ENCODE data around the gene RHO.
"Not testable (repeated sequence)": the region's sequence is repeated elsewhere in the genome, so short reads cannot be mapped to it uniquely, and the experiment has no call there.

RHO gene

DNA sequence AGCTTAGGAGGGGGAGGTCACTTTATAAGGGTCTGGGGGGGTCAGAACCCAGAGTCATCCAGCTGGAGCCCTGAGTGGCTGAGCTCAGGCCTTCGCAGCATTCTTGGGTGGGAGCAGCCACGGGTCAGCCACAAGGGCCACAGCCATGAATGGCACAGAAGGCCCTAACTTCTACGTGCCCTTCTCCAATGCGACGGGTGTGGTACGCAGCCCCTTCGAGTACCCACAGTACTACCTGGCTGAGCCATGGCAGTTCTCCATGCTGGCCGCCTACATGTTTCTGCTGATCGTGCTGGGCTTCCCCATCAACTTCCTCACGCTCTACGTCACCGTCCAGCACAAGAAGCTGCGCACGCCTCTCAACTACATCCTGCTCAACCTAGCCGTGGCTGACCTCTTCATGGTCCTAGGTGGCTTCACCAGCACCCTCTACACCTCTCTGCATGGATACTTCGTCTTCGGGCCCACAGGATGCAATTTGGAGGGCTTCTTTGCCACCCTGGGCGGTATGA lies at the start of gene RHO:
Gene RHO, plus strand, starts transcription at position 51 of the 512 bp plus-strand sequence. Its CDS starts 95 bp downstream, at position 146.
- H3K27ac ChIP-seq, result no peak within 1 kb of the TSS

GRCh38 chr3:129481225-129481765 lies 47.1 kb upstream of the RHO start:
- DNase-seq (ENCODE audit: low read depth, low spot score); H3K9me3 ChIP-seq (ENCODE audit: low read depth, low read length); H3K27ac ChIP-seq; H3K9ac ChIP-seq (ENCODE audit: insufficient read length); H3K4me3 ChIP-seq: not testable (repeated sequence)
- H3K36me3 ChIP-seq (ENCODE audit: insufficient read depth, low read length), result peaks cover 37% of the 10 kb centered on the region

More for the DNA sequence above, at the start of gene RHO:
- no peaks in the 10 kb centered on the region for H3K36me3 ChIP-seq (ENCODE audit: insufficient read depth, low read length)
- no peak for TF ChIP-seq FOXP2 (optimal IDR thresholded peaks at IDR 0.05; ENCODE audit: control extremely low read depth, extremely low read length, insufficient read depth)
- TF ChIP-seq POLR2AphosphoS5 (IDR thresholded peaks at IDR 0.05; ENCODE audit: borderline replicate concordance, low read depth, low read length), result no peak
- no peak for TF ChIP-seq EZH2 (IDR thresholded peaks at IDR 0.05)
- H3K9me3 ChIP-seq (ENCODE audit: low read depth, low read length), result no peaks in the 10 kb centered on the region
- H3K9ac ChIP-seq (ENCODE audit: insufficient read length), result no peak within 1 kb of the TSS
- no peak for DNase-seq (ENCODE audit: low read depth, low spot score)
- H3K4me3 ChIP-seq, result no peak within 1 kb of the TSS

DNA sequence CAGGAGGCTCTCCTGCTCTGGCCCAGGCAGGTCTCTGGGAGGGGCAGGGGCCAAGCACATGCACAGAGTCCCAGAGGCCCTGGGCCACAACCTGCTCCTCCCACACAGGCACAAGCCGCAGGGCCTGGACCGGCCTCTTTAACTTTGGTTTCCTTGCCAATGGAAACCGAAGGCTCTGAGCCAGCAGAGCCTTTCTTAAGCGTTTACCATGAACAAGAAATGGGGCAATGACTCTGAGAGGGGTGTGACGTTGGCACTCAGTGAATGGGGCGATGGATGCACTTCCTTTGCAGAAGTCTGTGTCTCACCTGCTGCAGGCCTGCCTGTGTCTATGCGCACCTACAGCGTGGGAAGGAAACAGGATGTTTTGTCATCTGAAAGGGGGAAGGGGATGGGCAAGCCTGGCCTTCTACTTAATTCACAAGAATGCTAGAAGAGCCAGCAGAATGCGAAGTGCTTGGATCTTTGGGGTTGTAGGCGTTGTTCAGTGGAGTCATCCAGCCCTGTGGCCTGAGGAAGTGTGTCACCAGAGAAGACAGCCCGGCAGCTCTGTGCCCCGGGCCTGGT lies 46.6 kb upstream of the RHO start:
- TF ChIP-seq FOXP2 (optimal IDR thresholded peaks at IDR 0.05; ENCODE audit: control extremely low read depth, extremely low read length, insufficient read depth), result no peak
- TF ChIP-seq POLR2AphosphoS5 (IDR thresholded peaks at IDR 0.05; ENCODE audit: borderline replicate concordance, low read depth, low read length), result no peak
- no peak for TF ChIP-seq EZH2 (IDR thresholded peaks at IDR 0.05)
- Histone ChIP-seq H3K9ac (ENCODE audit: insufficient read length) (no peak overlapping the region), H3K9me3 (ENCODE audit: low read depth, low read length) (no peaks in the 10 kb centered on the region), H3K36me3 (ENCODE audit: insufficient read depth, low read length) (peaks cover 34% of the 10 kb centered on the region), H3K4me3 (no peak overlapping the region), H3K27ac (no peak overlapping the region)
- DNase-seq (ENCODE audit: low read depth, low spot score), result no peak

DNA sequence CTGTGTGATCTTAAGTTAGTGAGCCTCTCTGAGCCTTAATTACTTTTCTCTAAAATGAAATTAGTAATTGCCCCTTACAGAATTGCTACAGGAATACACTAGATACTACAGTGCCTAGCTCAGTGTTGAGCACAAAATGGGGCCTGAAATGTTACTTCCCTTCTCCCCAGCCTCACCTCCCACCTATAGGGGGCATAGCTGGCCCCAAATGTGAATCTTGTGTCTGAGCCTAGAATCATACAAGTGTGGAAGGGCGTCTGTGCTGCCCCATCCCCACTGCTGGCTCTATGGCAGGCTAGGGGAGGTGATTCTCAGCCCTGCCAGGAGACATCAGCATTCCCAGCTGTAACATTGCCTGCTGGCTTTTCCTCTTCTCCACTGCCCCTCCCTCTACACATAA lies 45.7 kb upstream of the RHO start:
- Histone ChIP-seq H3K9me3 (ENCODE audit: low read depth, low read length) (no peaks in the 10 kb centered on the region), H3K36me3 (ENCODE audit: insufficient read depth, low read length) (peaks cover 25% of the 10 kb centered on the region), H3K27ac (no peak overlapping the region), H3K9ac (ENCODE audit: insufficient read length) (no peak overlapping the region), H3K4me3 (no peak overlapping the region)
- TF ChIP-seq FOXP2 (optimal IDR thresholded peaks at IDR 0.05; ENCODE audit: control extremely low read depth, extremely low read length, insufficient read depth) (no peak), EZH2 (IDR thresholded peaks at IDR 0.05) (no peak), POLR2AphosphoS5 (IDR thresholded peaks at IDR 0.05; ENCODE audit: borderline replicate concordance, low read depth, low read length) (no peak)
- DNase-seq (ENCODE audit: low read depth, low spot score), result no peak

GRCh38 chr3:129483870-129484269 lies 44.6 kb upstream of the RHO start:
- Histone ChIP-seq H3K27ac (no peak overlapping the region), H3K36me3 (ENCODE audit: insufficient read depth, low read length) (peaks cover 21% of the 10 kb centered on the region), H3K4me3 (no peak overlapping the region), H3K9me3 (ENCODE audit: low read depth, low read length) (no peaks in the 10 kb centered on the region), H3K9ac (ENCODE audit: insufficient read length) (no peak overlapping the region)
- TF ChIP-seq FOXP2 (optimal IDR thresholded peaks at IDR 0.05; ENCODE audit: control extremely low read depth, extremely low read length, insufficient read depth) (no peak), POLR2AphosphoS5 (IDR thresholded peaks at IDR 0.05; ENCODE audit: borderline replicate concordance, low read depth, low read length) (no peak), EZH2 (IDR thresholded peaks at IDR 0.05) (no peak)
- DNase-seq (ENCODE audit: low read depth, low spot score), result no peak

- peaks cover 12% of the 10 kb centered on the region for H3K36me3 ChIP-seq (ENCODE audit: insufficient read depth, low read length)
- not testable (repeated sequence) for H3K4me3 ChIP-seq; DNase-seq (ENCODE audit: low read depth, low spot score); H3K27ac ChIP-seq; H3K9me3 ChIP-seq (ENCODE audit: low read depth, low read length); H3K9ac ChIP-seq (ENCODE audit: insufficient read length)
Observed at GRCh38 chr3:129485146-129485545, 43.3 kb upstream of the RHO start.

GRCh38 chr3:129485721-129486663 lies 42.4 kb upstream of the RHO start:
- no peak overlapping the region for H3K9ac ChIP-seq (ENCODE audit: insufficient read length)
- peaks cover 11% of the 10 kb centered on the region for H3K36me3 ChIP-seq (ENCODE audit: insufficient read depth, low read length)
- no peak for DNase-seq (ENCODE audit: low read depth, low spot score)
- no peak overlapping the region; the same call in 1 of the 2 replicates for H3K27ac ChIP-seq
- TF ChIP-seq EZH2 (IDR thresholded peaks at IDR 0.05) (no peak), FOXP2 (optimal IDR thresholded peaks at IDR 0.05; ENCODE audit: control extremely low read depth, extremely low read length, insufficient read depth) (no peak), POLR2AphosphoS5 (IDR thresholded peaks at IDR 0.05; ENCODE audit: borderline replicate concordance, low read depth, low read length) (no peak)
- no peaks in the 10 kb centered on the region for H3K9me3 ChIP-seq (ENCODE audit: low read depth, low read length)
- no peak overlapping the region for H3K4me3 ChIP-seq

- Histone ChIP-seq H3K4me3 (no peak overlapping the region), H3K27ac (no peak overlapping the region; the same call in 1 of the 2 replicates), H3K9me3 (ENCODE audit: low read depth, low read length) (no peaks in the 10 kb centered on the region), H3K9ac (ENCODE audit: insufficient read length) (no peak overlapping the region), H3K36me3 (ENCODE audit: insufficient read depth, low read length) (peaks cover 10% of the 10 kb centered on the region)
- TF ChIP-seq FOXP2 (optimal IDR thresholded peaks at IDR 0.05; ENCODE audit: control extremely low read depth, extremely low read length, insufficient read depth), result no peak
- no peak for TF ChIP-seq EZH2 (IDR thresholded peaks at IDR 0.05)
- TF ChIP-seq POLR2AphosphoS5 (IDR thresholded peaks at IDR 0.05; ENCODE audit: borderline replicate concordance, low read depth, low read length), result no peak
- DNase-seq (ENCODE audit: low read depth, low spot score), result no peak
Observed at GRCh38 chr3:129486664-129487035, 41.8 kb upstream of the RHO start.
